ENCODE results near the gene PHLPP2.
"Not testable (repeated sequence)": the region's sequence is repeated elsewhere in the genome, so short reads cannot be mapped to it uniquely, and the experiment has no call there.

The PHLPP2 gene

DNA sequence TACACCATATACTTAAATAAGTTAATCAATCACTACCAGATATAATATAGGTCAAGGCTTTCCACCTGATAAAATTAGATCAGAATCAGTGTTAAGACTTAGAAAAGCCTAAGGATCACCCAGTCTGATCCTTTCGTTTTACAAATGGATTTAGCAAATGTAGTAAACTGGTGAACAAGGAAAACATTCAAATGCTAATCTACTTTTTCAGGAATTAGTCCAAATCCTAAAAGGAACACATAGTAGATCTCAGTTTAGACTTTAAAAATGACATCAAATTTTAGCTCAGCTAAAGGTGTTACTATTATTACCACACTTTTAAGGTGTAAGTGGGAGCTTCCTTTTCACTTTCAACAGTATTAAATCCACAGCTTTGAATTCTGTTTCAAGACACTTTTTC, 12.0 kb downstream of the PHLPP2 start:
- no peak for DNase-seq

GRCh38 chr16:71711789-71712188, 12.7 kb downstream of the PHLPP2 start:
- no peak for DNase-seq

DNA sequence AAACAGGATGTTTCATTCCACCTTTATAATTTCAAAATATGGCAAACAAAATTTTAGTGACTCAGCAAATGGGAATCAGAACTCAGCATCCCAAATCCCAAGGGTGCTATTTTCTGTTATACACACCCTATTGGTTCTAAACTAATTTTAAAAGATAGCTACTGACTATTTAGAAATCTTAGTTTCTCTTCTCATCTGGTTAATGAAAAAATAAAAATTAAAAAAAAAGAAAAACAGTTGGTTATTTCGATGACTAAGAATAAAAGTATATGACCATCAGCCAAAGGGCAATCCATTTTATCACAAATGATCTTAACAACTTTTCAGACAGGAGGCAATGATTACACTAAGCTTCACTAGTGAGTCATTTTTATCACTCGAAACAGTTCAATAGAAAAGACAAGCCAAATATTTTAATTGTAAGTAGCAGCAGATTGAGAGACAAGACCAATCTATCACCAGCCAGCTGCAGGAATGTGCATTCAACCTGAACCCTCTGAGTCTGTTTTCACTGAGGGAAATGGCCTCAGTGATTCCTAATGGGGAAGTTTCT, 15.2 kb downstream of the PHLPP2 start:
- DNase-seq = no peak

DNA sequence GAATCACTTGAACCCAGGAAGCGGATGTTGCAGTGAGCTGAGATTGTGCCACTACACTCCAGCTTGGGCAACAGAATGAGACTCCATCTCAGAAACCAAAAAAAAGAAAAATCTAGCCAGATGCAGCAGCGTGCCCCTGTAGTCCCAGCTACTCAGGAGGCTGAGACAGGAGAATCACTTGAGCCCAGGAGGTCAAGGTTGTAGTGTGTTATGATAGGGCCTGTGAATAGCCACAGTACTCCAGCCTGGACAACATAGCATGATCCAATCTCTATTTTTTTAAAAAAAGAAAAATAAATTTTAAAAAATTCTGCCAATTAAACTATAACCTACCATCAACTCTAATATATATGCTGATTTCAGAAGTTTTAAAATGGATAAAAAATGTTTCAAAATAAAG, 15.8 kb downstream of the PHLPP2 start:
- no peak for DNase-seq

DNA sequence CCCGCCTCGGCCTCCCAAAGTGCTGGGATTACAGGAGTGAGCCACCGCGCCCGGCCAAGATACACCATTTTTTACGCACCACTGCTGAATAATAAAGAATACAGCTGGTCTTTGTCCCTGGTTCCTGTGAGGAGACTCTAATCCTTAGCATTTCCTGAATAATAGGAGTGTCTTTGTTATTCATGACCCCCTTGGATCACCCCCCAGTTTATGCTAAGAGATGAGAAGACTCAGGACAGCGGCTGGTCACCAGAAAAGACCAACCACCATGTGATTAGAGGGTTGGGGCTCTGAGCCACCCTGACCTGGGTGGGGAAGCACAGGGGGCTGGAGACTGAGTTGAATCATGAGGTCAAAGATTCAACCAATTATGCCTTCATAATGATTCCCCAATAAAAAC, 17.3 kb downstream of the PHLPP2 start:
- DNase-seq = no peak

- DNase-seq = no peak
Measured at GRCh38 chr16:71706046-71706445, 18.5 kb downstream of the PHLPP2 start.

- no peak for DNase-seq
Measured at GRCh38 chr16:71703333-71703732, 21.2 kb downstream of the PHLPP2 start.

DNA sequence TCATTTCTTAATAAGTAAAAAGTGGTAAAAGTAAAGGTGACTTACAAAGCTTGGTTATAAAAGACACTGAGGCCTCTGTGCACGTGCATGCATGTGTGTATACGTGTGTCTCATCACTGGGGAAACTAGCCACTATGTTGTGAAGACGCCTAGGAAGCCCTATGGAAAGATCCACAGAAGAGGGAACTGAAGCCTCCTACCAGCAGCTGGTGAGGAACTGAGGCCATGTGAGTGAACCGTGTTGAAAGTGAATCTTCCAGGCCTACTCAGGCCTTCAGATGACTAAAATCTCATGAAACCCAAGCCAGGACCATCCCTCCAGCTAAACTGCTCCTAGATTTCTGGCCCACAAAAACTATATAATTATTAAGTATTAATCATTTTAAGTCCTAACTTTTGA, 23.7 kb downstream of the PHLPP2 start:
- no peak for DNase-seq

DNA sequence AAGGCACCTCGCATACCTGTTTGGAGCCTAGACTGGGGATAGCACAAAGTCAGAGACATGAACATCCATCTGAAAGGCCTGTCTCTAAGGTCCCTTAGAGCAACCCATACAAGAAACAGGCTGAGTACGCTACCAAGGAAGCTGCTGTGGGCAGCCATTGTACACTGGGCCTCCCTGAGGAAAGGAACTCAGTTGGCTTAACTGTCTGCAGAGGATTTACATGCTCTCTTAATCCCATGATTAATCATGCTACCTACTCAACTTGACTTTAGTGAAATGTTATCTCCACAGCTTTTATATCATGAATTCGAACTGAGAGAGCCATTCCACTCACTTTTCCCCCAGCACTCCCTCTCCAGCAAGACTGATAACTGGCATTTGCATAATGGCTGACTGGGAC, 26.0 kb downstream of the PHLPP2 start:
- no peak for DNase-seq

DNA sequence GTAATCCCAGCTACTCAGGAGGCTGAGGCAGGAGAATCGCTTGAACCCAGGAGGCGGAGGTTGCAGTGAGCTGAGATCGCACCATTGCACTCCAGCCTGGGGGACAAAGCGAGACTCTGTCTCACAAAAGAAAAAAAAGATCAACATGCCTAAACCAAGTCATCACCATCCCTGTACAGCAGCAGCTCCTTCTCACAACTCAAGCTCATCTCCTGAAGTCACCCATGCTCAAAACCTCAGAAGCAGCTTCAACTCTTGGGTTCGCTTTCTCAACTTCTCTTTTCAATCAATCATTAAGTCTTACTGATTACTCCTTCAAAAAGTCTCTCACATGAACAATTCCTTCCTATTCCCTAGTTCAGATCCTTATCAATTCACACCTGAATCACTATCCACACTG, 31.3 kb downstream of the PHLPP2 start:
- no peak for DNase-seq

GRCh38 chr16:71689901-71690300, 34.6 kb downstream of the PHLPP2 start:
- DNase-seq = no peak

DNA sequence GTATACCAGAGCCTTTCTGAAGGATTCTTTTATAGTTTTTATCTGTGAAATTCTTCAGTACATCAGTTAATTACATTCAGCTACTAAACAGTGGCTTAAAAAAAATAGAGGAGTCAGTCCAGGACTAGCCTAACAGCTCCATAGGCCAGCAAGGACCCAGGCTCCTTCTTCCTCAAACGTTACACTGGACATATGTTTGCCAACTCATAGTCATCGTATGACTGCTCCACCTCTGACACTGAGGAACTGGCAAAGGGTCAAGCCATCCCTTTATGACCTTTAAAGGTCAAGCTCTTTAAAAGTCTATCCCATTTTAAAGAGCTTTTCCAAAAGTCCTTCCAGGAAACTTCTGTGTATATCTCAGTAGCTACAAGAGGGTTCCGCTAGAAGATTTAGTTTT, 36.6 kb downstream of the PHLPP2 start:
- no peak for DNase-seq

- DNase-seq = not testable (repeated sequence)
Measured at GRCh38 chr16:71684280-71684679, 40.2 kb downstream of the PHLPP2 start.

GRCh38 chr16:71681360-71681759, 43.1 kb downstream of the PHLPP2 start:
- DNase-seq = no peak

- DNase-seq = no peak
Measured at GRCh38 chr16:71676236-71676635, 48.3 kb downstream of the PHLPP2 start.

- DNase-seq = no peak
Measured at GRCh38 chr16:71675380-71675779, 49.1 kb downstream of the PHLPP2 start.

DNA sequence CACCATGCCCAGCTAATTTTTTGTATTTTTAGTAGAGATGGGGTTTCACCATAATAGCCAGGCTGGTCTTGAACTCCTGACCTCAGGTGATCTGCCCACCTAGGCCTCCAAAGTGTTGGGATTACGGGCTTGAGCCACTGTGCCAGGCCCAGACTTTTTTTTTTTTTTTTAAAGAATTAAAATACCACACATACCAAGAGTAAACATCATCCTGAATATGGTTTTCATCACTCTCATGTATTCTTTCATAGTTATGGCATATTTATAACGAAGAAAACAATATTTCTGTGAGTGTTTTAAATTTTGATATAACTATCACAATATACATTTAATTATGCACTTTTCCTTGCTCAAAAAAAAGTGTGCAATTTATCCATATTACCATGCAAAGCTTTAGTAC, 50.3 kb downstream of the PHLPP2 start:
- no peak for DNase-seq

GRCh38 chr16:71673582-71673973, 50.9 kb downstream of the PHLPP2 start:
- no peak for DNase-seq

DNA sequence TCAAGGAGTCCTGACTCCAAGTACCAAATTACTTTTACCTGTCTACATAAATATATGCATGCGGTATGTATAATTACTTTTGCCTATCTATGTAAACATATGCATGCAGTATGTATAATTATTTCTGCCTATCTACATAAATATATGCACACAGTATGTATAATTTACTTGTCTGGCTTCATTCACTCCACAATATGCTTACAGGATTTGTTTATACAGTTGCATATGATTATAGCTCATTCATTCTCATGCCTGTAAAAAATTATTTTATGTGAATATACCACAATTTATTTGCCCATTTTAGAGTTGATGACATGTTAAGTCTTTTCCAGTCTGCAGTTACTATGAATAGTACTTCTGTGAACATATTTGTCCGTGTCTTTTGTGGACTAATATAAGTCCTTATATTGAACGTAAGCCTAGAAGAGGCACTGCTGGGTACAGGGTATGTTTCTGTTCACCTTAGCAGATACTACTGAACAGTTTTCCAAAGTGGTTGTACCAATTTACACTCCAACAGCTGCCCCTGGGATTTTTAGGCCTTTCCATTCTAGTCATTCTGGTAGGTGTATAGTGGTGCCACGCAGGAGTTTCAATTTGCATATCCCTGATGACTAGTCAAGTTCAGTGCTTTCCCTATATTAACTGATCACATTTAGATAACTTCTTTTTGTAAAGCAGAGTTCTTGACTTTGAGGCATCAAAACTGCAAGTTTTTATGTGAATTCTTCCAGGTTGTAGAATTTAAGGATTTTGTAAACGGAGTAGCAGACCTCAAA, 51.5 kb downstream of the PHLPP2 start:
- no peak for DNase-seq

DNA sequence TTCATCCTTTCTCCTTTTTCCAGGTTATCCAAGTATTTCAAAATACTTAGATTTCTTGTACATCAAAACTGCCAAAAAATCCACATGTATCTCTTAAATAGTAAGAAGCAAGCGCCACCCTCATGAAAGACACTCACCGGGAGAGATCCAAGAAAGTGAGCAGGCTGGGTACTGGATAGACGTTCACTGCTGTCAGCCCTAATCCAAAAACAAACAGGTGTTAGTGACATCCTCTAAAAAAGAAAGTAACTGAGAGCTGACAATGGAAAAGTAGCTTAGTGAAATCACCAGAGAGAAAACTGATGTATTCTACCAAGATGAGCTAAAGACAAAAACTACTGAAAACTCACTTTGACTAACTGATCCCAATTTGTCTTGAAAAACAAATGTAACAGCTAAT, 52.4 kb downstream of the PHLPP2 start:
- DNase-seq = no peak

DNA sequence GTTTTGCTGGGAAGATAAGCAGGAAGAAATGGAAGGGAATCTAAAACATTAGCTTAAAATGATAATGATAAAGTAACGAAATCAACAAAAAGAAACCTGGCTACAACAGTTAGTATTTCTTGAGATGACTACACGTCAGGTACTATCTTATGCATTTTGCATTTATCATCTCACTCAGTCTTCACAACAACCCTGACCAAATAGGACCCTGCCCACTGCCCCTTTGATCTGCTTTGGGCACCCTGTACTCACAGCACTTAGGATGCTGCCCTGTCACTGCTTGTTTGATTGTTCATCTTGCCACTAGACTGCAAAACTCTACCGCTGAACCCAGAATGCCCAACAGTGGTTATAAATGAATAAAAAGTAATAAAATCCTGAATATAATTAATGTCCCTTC, 53.3 kb downstream of the PHLPP2 start:
- DNase-seq = no peak

GRCh38 chr16:71670537-71670936, 54.0 kb downstream of the PHLPP2 start:
- no peak for DNase-seq

DNA sequence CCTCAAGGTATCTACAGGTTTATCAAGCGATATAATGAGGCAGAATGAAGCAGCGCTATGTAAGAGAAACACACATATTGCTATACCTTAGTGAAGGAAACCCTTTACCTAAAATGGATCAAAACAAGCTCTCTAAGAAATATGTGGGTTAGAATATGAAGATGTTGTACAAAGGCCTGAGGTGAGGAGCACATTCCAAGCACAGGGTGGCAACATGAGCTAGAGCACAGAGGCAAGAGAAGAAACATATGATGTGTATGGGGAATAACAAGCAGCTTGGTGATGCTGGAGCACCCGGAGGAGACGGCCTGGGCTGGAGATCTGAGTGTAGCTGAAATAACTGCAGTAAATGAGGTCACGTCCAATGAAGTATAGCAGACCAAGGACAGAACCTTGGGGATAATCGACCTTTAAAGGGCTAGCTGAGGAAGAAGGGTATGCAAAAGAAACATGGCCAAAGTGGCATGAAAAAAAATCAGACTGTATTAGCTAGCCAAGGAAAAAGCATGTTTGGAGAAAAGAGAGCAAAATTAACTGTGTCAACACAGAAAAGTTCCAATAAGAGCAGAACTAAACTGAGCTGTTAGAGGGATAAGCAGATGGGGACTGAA, 54.5 kb downstream of the PHLPP2 start:
- DNase-seq = no peak

GRCh38 chr16:71666928-71667707, 57.4 kb downstream of the PHLPP2 start:
- DNase-seq = no peak
